HCT116 (cell line): ENCODE results near the gene THPO. TPM values are rescaled to one million over a fixed set of nuclear protein-coding genes. Genes with fewer than 3 reads are reported as not detected.
A peak's percentile ranks its signal among the peaks of the same experiment; 100 is the strongest.

ENCODE experiments used
- ATAC-seq: fragments of 200-7000 bp; cut with Tn5 transposase; 2 replicates; pipeline ENCODE4 v1.9.1; 2020; ENCODE audit warnings: mild to moderate bottlenecking, moderate library complexity
- BruUV-seq: library from RNA; stranded (reverse); fragments of 400-500 nt; replicated peaks from 2 replicates; lab custom pipeline; 2021; lab: Mats Ljungman, UMichigan
- CTCF ChIA-PET: fragments of 300-600 bp; sonication (Branson Sonifier 250); formaldehyde crosslinking; loops from one replicate; lab custom pipeline; 2021; ENCODE audit warnings: antibody characterized with exemption; lab: Charles Lee
- POLR2A ChIA-PET: fragments of 300-600, 350-600 bp; sonication (Branson Sonifier 250); formaldehyde crosslinking; loops from one replicate; lab custom pipeline; 2021; ENCODE audit warnings: antibody characterized with exemption; lab: Charles Lee
- RAD21 ChIA-PET, 2 experiments: fragments of 300-600 bp; sonication (Branson Sonifier 250); formaldehyde crosslinking; loops; one replicate each; lab custom pipeline; 2023; ENCODE audit warnings: low total read pairs in 2 of 2; ENCODE audit not compliant: uncharacterized antibody in 2 of 2, unreplicated experiment in 2 of 2, low non-redundant PET in 1 of 2; lab: Charles Lee
- DNase-seq: peaks from one replicate; pipeline ENCODE4 v3.0.0-alpha.2; 2010; ENCODE audit warnings: low read depth, low spot score
- H2AFZ ChIP-seq: fragments of 200-600 bp; shearing (Covaris generic), sonication (generic); 2 replicates; pipeline ENCODE4 v1.6.1; 2017; ENCODE audit warnings: low read depth, mixed run types, mixed read lengths, antibody characterized with exemption, low read length; ENCODE audit not compliant: poor library complexity, severe bottlenecking
- H3K27ac ChIP-seq: 2 replicates; pipeline ENCODE4 v1.5.1; 2012; ENCODE audit warnings: low read depth, low read length
- H3K27me3 ChIP-seq: fragments of 200-600 bp; sonication (generic); 2 replicates; pipeline ENCODE4 v1.6.1; 2016; ENCODE audit warnings: mixed run types, low read length, mixed read lengths; ENCODE audit not compliant: insufficient read depth
- H3K36me3 ChIP-seq, 2 experiments: fragments of 200-500 bp in 1 of 2; fragments of 200-600 bp in 1 of 2; sonication (Bioruptor generic) in 1 of 2; sonication (generic) in 1 of 2; 2 replicates each; pipeline versions ENCODE4 v1.5.1 to v1.6.1; 2014 to 2016; ENCODE audit warnings: low read length in 2 of 2, inconsistent platforms in 1 of 2, mixed read lengths in 1 of 2, mixed run types in 1 of 2; ENCODE audit not compliant: insufficient read depth in 2 of 2, control insufficient read depth in 1 of 2
- H3K4me1 ChIP-seq, 2 experiments: fragments of 200-600 bp in 1 of 2; sonication (generic) in 1 of 2; 2 replicates each; pipeline versions ENCODE4 v1.5.1 to v1.6.1; 2012 to 2017; ENCODE audit warnings: low read length in 2 of 2, inconsistent platforms in 1 of 2, mild to moderate bottlenecking in 1 of 2, mixed read lengths in 1 of 2, mixed run types in 1 of 2, moderate library complexity in 1 of 2; ENCODE audit not compliant: insufficient read depth in 2 of 2, control insufficient read depth in 1 of 2
- H3K4me2 ChIP-seq: fragments of 200-600 bp; sonication (generic); 2 replicates; pipeline ENCODE4 v1.6.1; 2017; ENCODE audit warnings: mixed run types, low read length, mixed read lengths
- H3K4me3 ChIP-seq, 2 experiments: fragments of 200-600 bp in 1 of 2; sonication (generic) in 1 of 2; replicated peaks in 1 of 2; 2 replicates each; pipeline ENCODE4 v1.5.1; 2011 to 2016; ENCODE audit warnings: low read length in 2 of 2, control low read depth in 1 of 2, low read depth in 1 of 2, mild to moderate bottlenecking in 1 of 2, mixed read lengths in 1 of 2, mixed run types in 1 of 2
- H3K79me2 ChIP-seq: fragments of 200-600 bp; sonication (generic); 2 replicates; pipeline ENCODE4 v1.6.1; 2017; ENCODE audit warnings: mild to moderate bottlenecking, mixed run types, low read length, moderate library complexity, mixed read lengths; ENCODE audit not compliant: insufficient read depth
- H3K9ac ChIP-seq: fragments of 200-600 bp; sonication (generic); 2 replicates; pipeline ENCODE4 v1.6.1; 2016; ENCODE audit warnings: low read length, mixed read lengths
- H3K9me2 ChIP-seq: fragments of 200-600 bp; sonication (generic), shearing (Covaris generic); 2 replicates; pipeline ENCODE4 v1.6.1; 2017; ENCODE audit warnings: mixed run types, mild to moderate bottlenecking, moderate library complexity; ENCODE audit not compliant: insufficient read depth
- H3K9me3 ChIP-seq, 2 experiments: fragments of 200-500 bp in 1 of 2; fragments of 200-600 bp in 1 of 2; sonication (Bioruptor generic) in 1 of 2; sonication (generic) in 1 of 2; 2 replicates each; pipeline ENCODE4 v1.6.1; 2014 to 2017; ENCODE audit warnings: low read length in 2 of 2, mixed read lengths in 2 of 2, inconsistent platforms in 1 of 2, low read depth in 1 of 2, mild to moderate bottlenecking in 1 of 2, mixed run types in 1 of 2, moderate library complexity in 1 of 2; ENCODE audit not compliant: control insufficient read depth in 1 of 2, insufficient read depth in 1 of 2
- H4K20me1 ChIP-seq: fragments of 200-600 bp; sonication (generic), shearing (Covaris generic); 2 replicates; pipeline ENCODE4 v1.6.1; 2017; ENCODE audit warnings: mixed run types, mild to moderate bottlenecking, moderate library complexity; ENCODE audit not compliant: insufficient read depth
- ELF1 ChIP-seq: IDR thresholded peaks from 2 replicates; pipeline ENCODE4 v1.6.1; 2012; ENCODE audit warnings: low read depth, borderline replicate concordance
- JUND ChIP-seq: IDR thresholded peaks from 2 replicates; pipeline ENCODE4 v1.6.1; 2012
- POLR2A ChIP-seq: IDR thresholded peaks from 2 replicates; pipeline ENCODE4 v1.7.0; 2011; ENCODE audit warnings: borderline replicate concordance; ENCODE audit not compliant: insufficient read depth, insufficient read length; ENCODE audit errors: extremely low read depth
- SIN3A ChIP-seq: IDR thresholded peaks from 2 replicates; pipeline ENCODE4 v1.6.1; 2012; ENCODE audit warnings: low read depth
- SP1 ChIP-seq: IDR thresholded peaks from 2 replicates; pipeline ENCODE4 v1.6.1; 2012; ENCODE audit warnings: low read depth
- YY1 ChIP-seq: IDR thresholded peaks from 2 replicates; pipeline ENCODE4 v1.6.1; 2011; ENCODE audit warnings: low read length, low read depth, moderate library complexity, mild to moderate bottlenecking; ENCODE audit not compliant: insufficient replicate concordance; ENCODE audit errors: extremely low read depth
- intact Hi-C: fragments of 100-400 bp; cut with micrococcal nuclease; formaldehyde crosslinking; loops from 2 replicates; pipeline ENCODE4 v1.10.0; 2022
- total RNA-seq: library from RNA; stranded (reverse); gene quantifications from one replicate; pipeline ENCODE4 v1.2.1, GENCODE V29; 2021; ENCODE audit not compliant: unreplicated experiment
- TF ChIP-seq, protein P1 (sequence below): IDR thresholded peaks from 2 replicates; pipeline ENCODE4 v1.6.1; 2012
- TF ChIP-seq, protein P2 (sequence below): IDR thresholded peaks from 2 replicates; pipeline ENCODE4 v1.6.1; 2012
- TF ChIP-seq, protein P3 (sequence below), 3 experiments: fragments of 200-600 bp in 1 of 3; sonication (generic) in 1 of 3; IDR thresholded peaks in 2 of 3; conservative IDR thresholded peaks in 1 of 3; 2 replicates each; pipeline ENCODE4 v1.5.1; 2012 to 2017; ENCODE audit warnings: low read depth in 2 of 3, low read length in 2 of 3, antibody characterized with exemption in 1 of 3, borderline replicate concordance in 1 of 3, control low read depth in 1 of 3, mild to moderate bottlenecking in 1 of 3, mixed read lengths in 1 of 3, mixed run types in 1 of 3, moderate library complexity in 1 of 3; ENCODE audit not compliant: insufficient read depth in 1 of 3
- TF ChIP-seq, protein P4 (sequence below): IDR thresholded peaks from 2 replicates; pipeline ENCODE4 v1.6.1; 2011; ENCODE audit warnings: mild to moderate bottlenecking, low read length, moderate library complexity; ENCODE audit not compliant: insufficient replicate concordance; ENCODE audit errors: extremely low read depth

Gene THPO
- total RNA-seq, 1 experiment from 2014 or later = not detected

DNA sequence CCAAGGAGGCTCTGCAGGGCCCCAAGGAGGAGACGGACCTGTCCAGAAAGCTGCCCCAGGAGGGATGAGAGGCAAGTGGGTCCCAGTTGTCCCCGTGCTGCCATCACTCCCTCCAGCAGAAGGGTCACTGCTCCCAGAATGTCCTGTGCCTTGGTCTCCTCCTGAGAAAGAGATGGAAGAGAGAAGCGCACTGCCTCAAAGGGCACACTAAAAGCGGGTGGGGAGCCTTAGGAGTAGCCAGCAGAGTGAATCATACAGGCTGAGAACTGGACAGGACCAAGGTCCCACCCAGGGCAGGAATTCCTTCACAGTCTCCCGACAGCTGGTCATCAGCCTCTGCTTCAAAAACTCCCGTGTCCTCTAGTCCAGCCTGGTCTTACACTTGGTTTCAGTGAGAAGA, 4.6 kb downstream of the THPO start:
- H3K4me1 ChIP-seq = peaks cover 5 to 31% of the 10 kb centered on the region in 2 experiments; a peak in 3 of 4 replicates
- no peak overlapping the region for H3K4me3 ChIP-seq
- intact Hi-C loops = loop anchor here (10.0 kb wide), 2 partner anchors 141 to 401 kb away; no protein-coding TSS in a partner anchor
- RAD21 ChIA-PET = no interaction called here
- no peaks in the 10 kb centered on the region for H3K9me3 ChIP-seq
- DNase-seq (no peak), ATAC-seq (no peak)
- POLR2A ChIA-PET = no interaction called here
- H2AFZ ChIP-seq = no peak overlapping the region
- peaks cover 5% of the 10 kb centered on the region; the same call in 1 of the 2 replicates for H4K20me1 ChIP-seq
- no peaks in the 10 kb centered on the region for H3K79me2 ChIP-seq
- peak overlapping the region; percentile 41 for H3K4me2 ChIP-seq
- H3K9ac ChIP-seq = no peak overlapping the region
- H3K36me3 ChIP-seq = peaks cover 4 to 12% of the 10 kb centered on the region in 2 experiments; a peak in 2 of 4 replicates
- H3K27me3 ChIP-seq = no peaks in the 10 kb centered on the region
- CTCF ChIA-PET = interaction anchor here (0.5 to 6.1 kb wide), 5 partner anchors 25 to 188 kb away, joined by 3 to 152 read pairs (median 4); partner anchors contain the start of gene EPHB3
- H3K27ac ChIP-seq = no peak overlapping the region
- no peaks in the 10 kb centered on the region for H3K9me2 ChIP-seq
- BruUV-seq = no TSS peak
- no peak for TF ChIP-seq SIN3A
- TF ChIP-seq, protein P1, sequence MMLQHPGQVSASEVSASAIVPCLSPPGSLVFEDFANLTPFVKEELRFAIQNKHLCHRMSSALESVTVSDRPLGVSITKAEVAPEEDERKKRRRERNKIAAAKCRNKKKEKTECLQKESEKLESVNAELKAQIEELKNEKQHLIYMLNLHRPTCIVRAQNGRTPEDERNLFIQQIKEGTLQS = no peak
- TF ChIP-seq, protein P2, sequence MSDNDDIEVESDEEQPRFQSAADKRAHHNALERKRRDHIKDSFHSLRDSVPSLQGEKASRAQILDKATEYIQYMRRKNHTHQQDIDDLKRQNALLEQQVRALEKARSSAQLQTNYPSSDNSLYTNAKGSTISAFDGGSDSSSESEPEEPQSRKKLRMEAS = no peak
- TF ChIP-seq, protein P3, sequence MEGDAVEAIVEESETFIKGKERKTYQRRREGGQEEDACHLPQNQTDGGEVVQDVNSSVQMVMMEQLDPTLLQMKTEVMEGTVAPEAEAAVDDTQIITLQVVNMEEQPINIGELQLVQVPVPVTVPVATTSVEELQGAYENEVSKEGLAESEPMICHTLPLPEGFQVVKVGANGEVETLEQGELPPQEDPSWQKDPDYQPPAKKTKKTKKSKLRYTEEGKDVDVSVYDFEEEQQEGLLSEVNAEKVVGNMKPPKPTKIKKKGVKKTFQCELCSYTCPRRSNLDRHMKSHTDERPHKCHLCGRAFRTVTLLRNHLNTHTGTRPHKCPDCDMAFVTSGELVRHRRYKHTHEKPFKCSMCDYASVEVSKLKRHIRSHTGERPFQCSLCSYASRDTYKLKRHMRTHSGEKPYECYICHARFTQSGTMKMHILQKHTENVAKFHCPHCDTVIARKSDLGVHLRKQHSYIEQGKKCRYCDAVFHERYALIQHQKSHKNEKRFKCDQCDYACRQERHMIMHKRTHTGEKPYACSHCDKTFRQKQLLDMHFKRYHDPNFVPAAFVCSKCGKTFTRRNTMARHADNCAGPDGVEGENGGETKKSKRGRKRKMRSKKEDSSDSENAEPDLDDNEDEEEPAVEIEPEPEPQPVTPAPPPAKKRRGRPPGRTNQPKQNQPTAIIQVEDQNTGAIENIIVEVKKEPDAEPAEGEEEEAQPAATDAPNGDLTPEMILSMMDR (IDR thresholded peaks at IDR 0.05 in 2 of 3, conservative IDR thresholded peaks at IDR 0.05 in 1 of 3; ENCODE audit: borderline replicate concordance in 1 of 3, insufficient read depth in 1 of 3, low read depth in 2 of 3, low read length in 2 of 3) = no peak

DNA sequence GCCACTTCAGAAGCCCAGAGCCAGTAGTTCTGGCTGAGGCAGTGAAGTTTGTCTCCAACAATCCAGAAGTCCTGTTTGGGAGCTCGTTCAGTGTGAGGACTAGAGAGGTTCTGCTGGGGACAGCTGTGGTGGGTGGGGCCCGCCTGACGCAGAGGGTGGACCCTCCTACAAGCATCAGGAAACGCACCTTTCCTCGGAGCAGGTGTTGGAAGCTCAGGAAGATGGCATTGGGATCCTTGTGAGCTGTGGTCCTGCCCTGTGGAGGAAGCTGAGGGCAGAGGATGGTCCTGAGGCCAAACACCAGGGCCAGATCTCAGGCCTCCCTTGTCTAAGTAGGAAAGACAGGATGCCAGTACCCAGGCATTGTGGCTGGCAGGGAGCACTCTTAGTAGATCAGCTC, 5.1 kb downstream of the THPO start:
- BruUV-seq = no TSS peak
- H3K27me3 ChIP-seq = no peaks in the 10 kb centered on the region
- no peak for DNase-seq

More for the DNA sequence above, 5.1 kb downstream of the THPO start:
- RAD21 ChIA-PET = interaction anchor here in 1 of 2 experiments (2.1 to 2.2 kb wide), 2 partner anchors 168 to 188 kb away, joined by 9 to 19 read pairs; partner anchors contain the start of gene EPHB3
- intact Hi-C loops = loop anchor here (10.0 kb wide), 2 partner anchors 142 to 402 kb away; no protein-coding TSS in a partner anchor
- POLR2A ChIA-PET = interaction anchor here (0.6 to 1.2 kb wide), 2 partner anchors 132 to 170 kb away, joined by 3 to 5 read pairs; no protein-coding TSS in a partner anchor
- no peak overlapping the region for H2AFZ ChIP-seq
- no peak overlapping the region for H3K27ac ChIP-seq
- TF ChIP-seq, protein P2 = no peak
- TF ChIP-seq SP1 (no peak), POLR2A (no peak), YY1 (no peak), ELF1 (no peak), JUND (no peak)
- TF ChIP-seq, protein P4, sequence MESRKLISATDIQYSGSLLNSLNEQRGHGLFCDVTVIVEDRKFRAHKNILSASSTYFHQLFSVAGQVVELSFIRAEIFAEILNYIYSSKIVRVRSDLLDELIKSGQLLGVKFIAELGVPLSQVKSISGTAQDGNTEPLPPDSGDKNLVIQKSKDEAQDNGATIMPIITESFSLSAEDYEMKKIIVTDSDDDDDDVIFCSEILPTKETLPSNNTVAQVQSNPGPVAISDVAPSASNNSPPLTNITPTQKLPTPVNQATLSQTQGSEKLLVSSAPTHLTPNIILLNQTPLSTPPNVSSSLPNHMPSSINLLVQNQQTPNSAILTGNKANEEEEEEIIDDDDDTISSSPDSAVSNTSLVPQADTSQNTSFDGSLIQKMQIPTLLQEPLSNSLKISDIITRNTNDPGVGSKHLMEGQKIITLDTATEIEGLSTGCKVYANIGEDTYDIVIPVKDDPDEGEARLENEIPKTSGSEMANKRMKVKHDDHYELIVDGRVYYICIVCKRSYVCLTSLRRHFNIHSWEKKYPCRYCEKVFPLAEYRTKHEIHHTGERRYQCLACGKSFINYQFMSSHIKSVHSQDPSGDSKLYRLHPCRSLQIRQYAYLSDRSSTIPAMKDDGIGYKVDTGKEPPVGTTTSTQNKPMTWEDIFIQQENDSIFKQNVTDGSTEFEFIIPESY = no peak
- H3K4me1 ChIP-seq = peaks cover 5 to 28% of the 10 kb centered on the region in 2 experiments; a peak in 3 of 4 replicates
- H3K9me2 ChIP-seq = no peaks in the 10 kb centered on the region
- H3K36me3 ChIP-seq = peaks cover 8 to 16% of the 10 kb centered on the region in 2 experiments; a peak in 3 of 4 replicates
- no peaks in the 10 kb centered on the region for H3K9me3 ChIP-seq
- no peak overlapping the region for H3K4me3 ChIP-seq
- H3K9ac ChIP-seq = no peak overlapping the region
- H3K4me2 ChIP-seq = peak overlapping the region; percentile 41
- H4K20me1 ChIP-seq = peaks cover 5% of the 10 kb centered on the region; the same call in 1 of the 2 replicates
- H3K79me2 ChIP-seq = no peaks in the 10 kb centered on the region
- CTCF ChIA-PET = interaction anchor here (0.7 to 6.1 kb wide), 6 partner anchors 96 to 404 kb away, joined by 3 to 152 read pairs (median 6); partner anchors contain the start of gene EPHB3
- ATAC-seq = no peak
